ENCODE results near the gene FAM135A. TPM values are rescaled to one million over a fixed set of nuclear protein-coding genes. Genes with fewer than 3 reads are reported as not detected.

FAM135A gene
- total and polyA plus RNA-seq, 2 of the 8 experiments (the other 6 are each of a cell fraction or from before 2014, with no cell fraction given), result 17.4 to 35.7 TPM

DNA sequence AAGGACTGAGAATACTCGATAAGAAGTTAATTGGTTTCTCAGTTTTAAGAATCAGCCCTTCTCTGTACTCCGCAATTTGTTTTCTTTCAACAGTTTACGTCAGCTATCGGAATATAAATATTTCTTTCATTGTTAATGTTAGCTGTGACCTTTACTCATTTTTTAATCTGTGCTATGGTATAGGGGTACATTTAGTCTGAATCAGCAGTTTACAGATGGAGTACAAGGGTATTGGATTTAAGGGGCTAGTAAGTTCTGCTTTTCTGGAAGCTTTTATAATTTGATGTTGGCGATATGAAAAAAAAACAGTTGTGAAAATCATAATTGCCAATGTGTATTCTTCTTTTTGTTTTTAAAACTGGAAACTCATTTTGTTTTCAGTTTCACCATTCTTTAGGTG lies 23.0 kb downstream of the FAM135A start:
- Histone ChIP-seq H3K36me3 (ENCODE audit: control insufficient read depth in 2 of 4, insufficient read depth in 4 of 4, low read length in 3 of 4) (peaks cover 0 to 25% (median 2%) of the 10 kb centered on the region in 4 experiments; a peak in 5 of 8 replicates), H3K4me2 (ENCODE audit: insufficient read depth in 1 of 2, low read depth in 2 of 2, low read length in 2 of 2) (no peak overlapping the region), H2BK20ac (ENCODE audit: low read length) (no peak overlapping the region), H2BK15ac (ENCODE audit: low read length) (no peak overlapping the region), H4K5ac (ENCODE audit: insufficient read length, low read depth, low read length) (no peak overlapping the region), H2AK5ac (ENCODE audit: low read depth, low read length) (no peak overlapping the region), H2BK120ac (replicated peaks; ENCODE audit: low read depth, low read length) (no peak overlapping the region), H4K8ac (ENCODE audit: extremely low read depth, insufficient read depth, low read length) (no peak overlapping the region), H3K79me1 (ENCODE audit: low read depth, low read length) (no peaks in the 10 kb centered on the region), H3K56ac (replicated peaks; ENCODE audit: insufficient read length, low read depth, low read length) (no peak overlapping the region), H3K9me3 (ENCODE audit: insufficient read depth in 2 of 2, low read depth in 1 of 2, low read length in 1 of 2) (no peaks in the 10 kb centered on the region), H3K4me3 (ENCODE audit: extremely low read depth in 1 of 4, insufficient read depth in 2 of 4, low read depth in 3 of 4, low read length in 4 of 4) (no peak overlapping the region), H3K27ac (ENCODE audit: low read depth, low read length) (no peak overlapping the region), H4K20me1 (replicated peaks in 1 of 2; ENCODE audit: control insufficient read depth in 1 of 2, insufficient read depth in 2 of 2, low read length in 2 of 2) (peaks cover 0 to 1% of the 10 kb centered on the region in 2 experiments), H3K4ac (replicated peaks; ENCODE audit: insufficient read length, low read depth, low read length) (no peak overlapping the region), H3K14ac (ENCODE audit: insufficient read length) (no peak overlapping the region), H3K4me1 (replicated peaks in 1 of 4; ENCODE audit: control insufficient read depth in 3 of 4, insufficient read depth in 4 of 4, low read length in 3 of 4) (no peaks in the 10 kb centered on the region), H3K27me3 (replicated peaks in 1 of 4; ENCODE audit: control insufficient read depth in 3 of 4, extremely low read depth in 1 of 4, insufficient read depth in 3 of 4, low read length in 3 of 4) (no peaks in the 10 kb centered on the region), H4K91ac (replicated peaks; ENCODE audit: insufficient read length, low read length) (no peak overlapping the region), H2AFZ (ENCODE audit: low read length) (no peak overlapping the region), H3K9ac (replicated peaks in 1 of 4; ENCODE audit: extremely low read depth in 1 of 4, low read depth in 3 of 4, low read length in 3 of 4) (no peak overlapping the region), H2BK5ac (ENCODE audit: low read depth, low read length) (no peak overlapping the region), H3K79me2 (ENCODE audit: control insufficient read depth in 1 of 2, insufficient read depth in 2 of 2, low read length in 2 of 2) (no peaks in the 10 kb centered on the region; a peak in 1 of 4 replicates), H2BK12ac (ENCODE audit: low read depth, low read length) (no peak overlapping the region), H3K23me2 (ENCODE audit: low read depth, low read length) (no peaks in the 10 kb centered on the region), H3K23ac (ENCODE audit: insufficient read length) (no peak overlapping the region), H3K18ac (ENCODE audit: extremely low read depth, low read length) (no peak overlapping the region)
- FAIRE-seq (no peak), DNase-seq (ENCODE audit: low read depth in 1 of 2, low spot score in 2 of 2) (no peak)
- ChIA-PET CTCF (ENCODE audit: partially characterized antibody) (no interaction called here), POLR2A (ENCODE audit: partially characterized antibody) (interaction anchor here (1.0 kb wide), 1 partner anchor 23 kb away, joined by 3 read pairs; the partner anchor contains the start of gene FAM135A)
- TF ChIP-seq GTF2F1 (IDR thresholded peaks at IDR 0.05; ENCODE audit: borderline replicate concordance, low read depth, low read length) (no peak), EP300 (IDR thresholded peaks at IDR 0.05; ENCODE audit: borderline replicate concordance in 1 of 2, low read depth in 2 of 2, low read length in 2 of 2) (no peak), RXRA (IDR thresholded peaks at IDR 0.05; ENCODE audit: insufficient read depth, low read depth, low read length) (no peak)
- WGBS, 2 experiments (ENCODE audit: extremely low coverage in 1 of 2, insufficient coverage in 1 of 2, insufficient read length in 1 of 2, insufficient replicate concordance in 2 of 2, low coverage in 1 of 2, low lambda C conversion rate in 2 of 2, missing lambda C conversion rate in 1 of 2), result 95% methylated on average over 5 of the region's 5 CpGs; no CpG with 5 or more reads in 1 of the 2 experiments

Data from H1 (cell line).